GM18868 (cell line): ENCODE data around the gene THAP7.

Experiments
- ATAC-seq: cut with Tn5 transposase; IDR thresholded peaks from one replicate; pipeline ENCODE4 v1.9.1; 2021; ENCODE audit warnings: mild to moderate bottlenecking, moderate library complexity; ENCODE audit not compliant: unreplicated experiment

The THAP7 gene

DNA sequence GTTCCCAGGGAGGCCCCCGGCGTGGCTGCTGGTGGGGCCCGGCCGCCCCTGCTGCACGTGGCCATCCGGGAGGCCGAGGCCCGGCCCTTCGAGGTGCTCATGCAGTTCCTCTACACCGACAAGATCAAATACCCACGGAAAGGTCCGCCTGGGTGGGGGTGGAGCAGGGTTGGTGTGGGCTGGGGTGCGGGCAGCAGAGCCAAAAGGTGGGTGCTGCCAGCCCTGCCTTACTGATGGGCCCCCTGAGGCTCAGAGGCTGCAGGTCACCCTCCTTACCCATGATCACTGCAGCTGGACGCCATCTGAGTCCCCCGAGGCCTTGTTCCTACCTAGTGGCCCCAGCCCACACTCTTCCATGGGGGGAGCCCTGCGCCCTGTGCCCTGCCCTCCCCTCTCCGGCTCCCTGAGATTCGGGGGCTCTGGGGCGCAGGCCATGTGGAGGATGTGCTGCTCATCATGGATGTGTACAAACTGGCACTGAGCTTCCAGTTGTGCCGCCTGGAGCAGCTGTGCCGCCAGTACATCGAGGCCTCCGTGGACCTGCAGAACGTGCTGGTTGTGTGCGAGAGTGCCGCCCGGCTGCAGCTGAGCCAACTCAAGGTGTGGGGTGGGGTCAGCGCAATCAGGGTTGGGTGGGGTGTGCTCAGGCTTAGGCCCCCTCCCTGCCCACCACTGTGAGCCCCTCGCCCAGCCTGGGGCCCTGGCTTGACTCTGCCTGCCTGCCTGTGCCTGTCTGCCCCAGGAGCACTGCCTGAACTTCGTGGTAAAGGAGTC, 7.6 kb downstream of the THAP7 start:
- ATAC-seq = no peak

DNA sequence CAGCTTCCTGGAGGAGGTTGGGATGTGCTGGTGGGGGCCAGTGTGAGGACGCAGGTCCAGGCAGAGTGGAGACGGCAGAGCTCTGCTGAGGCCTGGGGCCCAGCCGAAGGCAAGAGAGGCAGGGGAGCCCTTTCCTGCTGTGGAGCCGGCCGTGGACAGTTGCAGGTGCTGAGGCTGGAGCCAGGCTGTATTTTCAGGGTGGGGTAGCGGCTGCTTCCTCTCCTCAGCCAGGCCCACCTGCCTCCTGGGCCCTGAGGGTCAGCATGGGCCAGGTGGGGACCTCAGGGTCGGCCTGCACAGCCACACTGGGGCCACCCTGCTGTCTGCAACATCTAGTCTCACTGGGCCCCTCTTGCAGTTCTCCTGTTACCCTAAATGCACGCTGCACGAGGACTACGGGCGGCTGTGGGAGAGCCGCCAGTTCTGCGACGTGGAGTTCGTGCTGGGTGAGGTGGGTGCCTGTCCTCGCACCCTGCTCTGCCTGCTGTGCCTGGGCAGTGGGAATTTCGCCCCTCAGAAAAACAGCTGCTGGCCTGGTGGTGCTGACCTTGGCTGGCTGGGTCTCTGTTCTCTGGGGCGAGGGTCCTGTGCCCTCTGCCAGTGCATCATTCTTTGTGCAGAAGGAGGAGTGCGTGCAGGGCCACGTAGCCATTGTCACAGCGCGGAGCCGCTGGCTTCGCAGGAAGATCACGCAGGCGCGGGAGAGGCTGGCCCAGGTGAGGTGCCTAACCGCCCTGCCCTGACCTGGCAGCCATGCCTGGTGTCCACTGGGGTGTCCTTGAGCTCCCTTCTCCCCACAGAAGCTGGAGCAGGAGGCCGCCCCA, 8.4 kb downstream of the THAP7 start:
- ATAC-seq = no peak

DNA sequence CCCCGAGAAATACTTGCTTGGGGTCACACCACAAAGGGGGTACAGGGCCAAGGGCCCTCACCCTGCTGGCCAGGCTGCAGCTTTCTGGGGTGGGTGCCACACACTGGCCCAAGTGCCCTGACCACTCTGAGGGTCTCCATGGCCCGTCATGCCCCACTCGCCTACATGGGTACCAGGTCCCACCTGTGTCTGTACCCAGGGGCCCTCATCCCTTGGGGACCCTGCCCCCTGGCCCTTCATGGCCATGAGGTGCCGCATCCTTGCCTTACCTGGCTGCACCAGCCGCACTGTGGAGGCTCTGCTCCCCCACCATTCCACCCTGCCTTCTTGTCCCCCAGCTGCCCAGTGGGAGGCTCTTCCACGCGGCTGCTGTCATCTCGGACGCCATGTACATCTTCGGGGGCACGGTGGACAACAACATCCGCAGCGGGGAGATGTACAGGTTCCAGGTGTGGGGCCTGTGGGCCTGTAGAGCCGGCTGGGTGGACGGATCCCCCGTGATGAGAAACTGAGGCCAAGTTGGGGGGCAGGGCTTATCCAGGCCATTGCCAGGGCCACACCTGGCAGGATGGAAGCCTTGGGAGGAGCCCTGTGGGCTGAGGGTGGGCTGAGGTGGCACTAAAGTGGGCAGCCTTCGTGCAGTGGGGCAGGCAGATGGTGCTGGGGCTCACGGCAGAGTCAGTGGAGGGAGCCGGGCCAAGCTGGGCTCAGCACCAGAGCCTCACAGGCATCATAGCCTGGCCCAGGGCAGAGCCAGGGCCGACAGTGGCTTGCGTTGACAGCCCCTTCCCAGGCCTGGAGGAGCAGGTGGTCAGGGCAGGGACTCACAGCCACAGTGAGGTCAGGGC, 9.2 kb downstream of the THAP7 start:
- ATAC-seq = no peak

DNA sequence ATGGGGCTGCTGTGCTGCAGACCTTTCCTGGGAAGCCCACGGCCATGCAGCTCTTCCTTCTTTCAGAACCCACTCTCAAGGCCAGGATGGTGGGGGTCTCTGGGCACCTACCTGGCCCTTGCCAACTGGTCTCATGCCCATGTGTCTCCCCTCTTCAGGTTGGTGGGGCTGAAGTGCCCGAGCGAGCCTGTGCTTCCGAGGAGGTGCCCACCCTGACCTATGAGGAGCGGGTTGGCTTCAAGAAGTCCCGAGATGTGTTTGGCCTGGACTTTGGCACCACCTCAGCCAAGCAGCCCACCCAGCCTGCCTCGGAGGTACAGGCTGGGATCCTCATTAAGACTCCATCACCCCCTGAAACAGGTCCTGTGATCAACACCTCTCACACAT, 9.9 kb downstream of the THAP7 start:
- no peak for ATAC-seq

DNA sequence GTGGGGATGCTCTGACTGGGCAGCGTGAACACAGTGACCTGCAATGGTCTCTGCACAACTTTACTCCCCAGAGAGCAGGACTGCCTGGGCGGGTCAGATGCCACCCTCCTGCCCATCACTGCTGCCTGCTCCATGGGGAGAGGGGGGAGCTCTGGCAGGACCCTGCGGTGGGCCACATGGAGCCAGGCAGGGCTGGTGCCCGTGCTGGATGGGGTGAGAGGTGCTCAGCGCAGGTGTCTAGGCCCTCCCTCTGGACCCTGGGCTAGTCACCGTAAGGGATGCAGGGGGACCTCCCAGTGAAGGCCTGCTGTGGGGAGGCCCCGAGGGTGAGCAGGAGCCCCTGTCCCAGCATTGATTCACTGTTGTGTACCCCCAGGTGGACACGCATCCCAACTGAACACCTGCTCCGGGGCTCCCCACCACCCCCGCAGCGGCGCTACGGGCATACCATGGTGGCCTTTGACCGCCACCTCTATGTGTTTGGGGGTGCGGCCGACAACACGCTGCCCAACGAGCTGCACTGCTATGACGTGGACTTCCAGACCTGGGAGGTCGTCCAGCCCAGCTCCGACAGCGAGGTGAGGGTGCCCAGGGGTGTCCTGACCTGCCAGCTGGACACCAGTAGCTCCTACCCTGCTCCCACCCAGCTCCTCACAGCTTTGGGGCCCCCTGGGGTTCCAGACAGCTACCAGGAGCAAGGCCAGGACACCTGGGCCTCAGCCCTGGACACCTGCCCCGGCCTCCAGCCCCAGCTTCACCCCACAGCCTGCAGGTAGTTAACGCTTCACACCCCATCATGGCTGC, 10.5 kb downstream of the THAP7 start:
- no peak for ATAC-seq

DNA sequence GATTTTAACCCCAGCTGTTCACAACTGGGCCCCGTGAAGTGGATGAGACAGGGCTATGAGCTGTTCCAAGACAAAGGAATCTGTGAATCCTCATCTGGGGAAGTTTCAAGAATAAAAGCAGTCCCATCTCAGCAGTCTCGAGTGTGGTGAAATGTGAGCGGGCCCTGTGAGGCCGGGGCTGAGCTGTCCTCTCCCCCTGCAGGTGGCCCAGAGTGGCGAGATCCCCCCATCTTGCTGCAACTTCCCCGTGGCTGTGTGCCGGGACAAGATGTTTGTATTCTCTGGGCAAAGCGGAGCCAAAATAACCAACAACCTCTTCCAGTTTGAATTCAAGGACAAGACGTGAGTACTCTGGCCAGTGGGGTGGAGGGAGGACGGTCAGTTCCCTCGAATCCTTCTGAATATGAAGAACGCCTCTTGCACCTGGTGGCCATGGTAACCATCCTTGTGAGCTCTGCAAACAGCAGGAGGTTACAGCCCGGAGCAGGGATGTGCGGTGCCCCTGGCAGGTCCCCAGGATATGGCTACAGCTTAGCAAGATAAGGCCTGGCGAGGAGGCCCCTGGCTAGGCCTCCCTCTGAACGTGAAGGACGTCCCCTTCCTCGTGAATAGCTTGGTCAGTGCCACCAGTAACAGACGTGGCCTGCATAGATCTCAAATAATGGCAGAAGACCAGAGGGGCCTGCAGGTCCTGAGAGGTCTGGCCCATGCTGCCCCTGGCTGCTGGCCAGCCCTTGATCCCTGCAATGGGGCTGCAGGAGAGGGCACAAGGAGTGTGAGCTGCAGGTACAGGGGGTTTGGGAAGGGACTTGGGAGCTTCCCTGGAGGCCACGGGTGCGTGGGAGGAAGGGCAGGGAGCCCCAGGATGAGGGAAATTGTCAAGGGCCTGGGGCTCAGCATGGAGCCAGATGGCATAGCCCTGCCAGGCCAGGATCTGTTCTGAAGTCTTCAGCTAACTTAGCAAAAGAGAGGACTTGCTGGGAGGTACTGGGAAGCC, 11.4 kb downstream of the THAP7 start:
- no peak for ATAC-seq

DNA sequence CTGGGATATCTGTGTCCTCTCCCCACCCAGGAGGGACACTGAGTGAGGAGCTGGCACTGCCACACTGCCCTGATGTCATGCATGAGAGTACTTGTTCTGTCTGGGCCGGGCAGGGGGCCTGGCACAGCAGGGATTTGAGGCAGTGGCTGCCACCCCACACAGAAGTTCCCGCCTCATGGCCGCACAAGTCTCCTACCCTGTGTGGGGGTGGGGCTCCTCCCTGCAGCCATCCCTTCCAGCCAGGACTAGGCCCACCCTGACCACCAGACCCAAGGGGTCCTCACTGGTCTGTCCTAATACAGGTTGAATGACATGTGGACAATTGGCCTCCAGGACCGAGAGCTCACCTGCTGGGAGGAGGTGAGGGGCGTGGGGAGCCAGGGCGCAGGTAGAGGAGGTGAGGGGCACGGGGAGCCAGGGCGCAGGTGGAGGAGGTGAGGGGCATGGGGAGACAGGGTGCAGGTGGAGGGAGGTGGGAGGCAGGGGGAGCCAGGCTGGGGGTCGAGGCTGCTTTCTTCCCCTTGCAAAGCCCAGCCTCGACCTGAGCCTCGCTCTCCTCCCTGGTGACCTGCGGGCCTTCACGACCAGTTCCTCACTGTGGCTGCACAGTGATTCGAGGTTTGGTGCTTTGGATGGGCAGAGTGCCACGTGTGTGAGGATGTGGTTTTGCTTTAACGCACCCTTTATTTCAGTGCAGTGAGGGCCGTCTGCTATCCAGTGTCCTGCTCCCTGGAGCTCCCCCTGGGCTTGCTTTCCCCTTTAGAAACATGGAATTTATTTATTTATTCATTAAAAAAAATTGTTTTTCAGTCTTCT, 12.4 kb downstream of the THAP7 start:
- ATAC-seq = no peak

DNA sequence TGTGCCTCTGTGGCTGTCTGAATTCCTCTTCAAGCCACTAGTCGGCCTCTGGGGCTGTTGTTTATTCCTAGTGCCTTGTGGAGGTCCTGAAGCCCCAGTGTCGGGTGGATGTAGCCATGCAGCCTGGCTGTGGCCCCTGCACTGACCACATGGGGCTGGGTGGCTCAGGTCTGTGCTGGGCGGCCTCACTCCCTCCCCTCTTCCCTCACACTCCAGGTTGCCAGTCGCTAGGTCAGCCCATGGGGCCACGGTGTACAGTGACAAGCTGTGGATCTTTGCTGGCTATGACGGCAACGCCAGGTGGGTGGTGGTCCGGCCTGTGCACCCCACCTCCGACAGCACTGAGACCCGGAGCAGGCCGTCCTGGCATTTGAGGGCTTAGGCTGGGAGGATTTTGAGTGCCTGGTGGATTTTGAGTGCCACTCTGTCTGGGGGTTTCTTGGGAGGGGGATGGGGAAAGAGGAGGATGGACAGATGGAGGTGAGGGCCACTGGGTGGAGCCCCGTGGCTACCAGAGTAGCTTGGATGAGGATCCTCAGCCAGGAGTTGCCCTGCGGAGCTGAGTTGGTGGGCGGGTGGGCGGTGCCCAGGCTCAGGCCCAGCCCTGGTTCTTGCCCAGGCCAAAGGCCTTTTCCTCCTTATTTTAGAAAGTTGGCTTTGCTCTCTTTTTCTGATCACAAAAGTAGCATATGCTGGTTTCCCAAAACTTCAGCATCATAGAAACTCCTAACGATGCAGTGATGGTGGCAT, 13.2 kb downstream of the THAP7 start:
- no peak for ATAC-seq

DNA sequence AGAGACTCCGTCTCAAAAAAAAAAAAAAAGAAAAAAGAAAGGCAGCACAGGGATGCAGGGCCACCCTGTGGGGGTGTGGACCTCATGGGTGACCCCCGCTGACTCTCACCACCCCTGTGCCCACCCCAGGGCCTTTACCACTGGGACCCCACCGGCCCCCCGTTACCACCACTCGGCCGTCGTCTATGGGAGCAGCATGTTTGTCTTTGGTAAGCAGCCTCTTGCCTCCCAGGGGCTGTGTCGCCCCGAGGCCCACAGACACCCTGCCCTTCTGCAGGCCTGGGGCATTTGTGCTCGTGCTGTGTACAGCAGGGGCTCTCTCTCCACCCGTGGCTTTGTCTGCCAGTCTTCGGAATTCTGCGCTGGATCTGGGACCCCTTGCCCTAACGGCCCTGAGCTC, 14.5 kb downstream of the THAP7 start:
- ATAC-seq = no peak

DNA sequence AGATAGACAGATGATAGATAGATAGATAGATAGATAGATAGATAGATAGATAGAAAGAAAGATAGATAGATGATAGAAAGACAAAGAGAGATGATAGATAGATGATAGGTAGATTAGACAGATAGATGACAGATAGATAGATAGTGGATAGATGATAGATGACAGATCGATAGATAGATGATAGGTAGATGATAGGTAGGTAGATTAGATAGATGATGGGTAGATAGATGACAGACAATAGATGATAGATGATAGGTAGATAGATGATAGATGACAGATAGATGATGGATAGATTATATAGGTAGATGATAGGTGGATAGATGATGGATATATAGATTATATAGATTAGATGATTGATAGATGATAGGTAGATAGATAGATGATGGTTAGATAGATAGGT, 15.6 kb downstream of the THAP7 start:
- ATAC-seq = no peak

DNA sequence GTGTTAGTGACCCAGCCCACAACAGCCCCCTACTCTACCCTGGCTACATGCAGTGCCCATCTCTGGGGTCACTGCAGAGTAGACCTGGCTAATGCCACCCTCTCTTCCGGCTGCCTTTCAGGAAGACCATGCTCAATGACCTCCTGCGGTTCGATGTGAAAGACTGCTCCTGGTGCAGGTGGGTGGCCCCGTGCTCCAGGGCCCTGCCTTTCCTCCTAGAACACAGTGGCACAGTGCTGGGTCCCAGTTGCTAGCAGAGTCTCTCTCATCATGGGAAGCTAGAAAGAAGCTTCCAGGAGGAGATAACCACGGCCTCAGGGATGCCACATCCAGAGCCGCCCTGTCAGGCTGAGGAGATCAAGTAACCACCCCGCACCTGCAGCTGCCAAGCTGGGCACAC, 16.2 kb downstream of the THAP7 start:
- no peak for ATAC-seq

DNA sequence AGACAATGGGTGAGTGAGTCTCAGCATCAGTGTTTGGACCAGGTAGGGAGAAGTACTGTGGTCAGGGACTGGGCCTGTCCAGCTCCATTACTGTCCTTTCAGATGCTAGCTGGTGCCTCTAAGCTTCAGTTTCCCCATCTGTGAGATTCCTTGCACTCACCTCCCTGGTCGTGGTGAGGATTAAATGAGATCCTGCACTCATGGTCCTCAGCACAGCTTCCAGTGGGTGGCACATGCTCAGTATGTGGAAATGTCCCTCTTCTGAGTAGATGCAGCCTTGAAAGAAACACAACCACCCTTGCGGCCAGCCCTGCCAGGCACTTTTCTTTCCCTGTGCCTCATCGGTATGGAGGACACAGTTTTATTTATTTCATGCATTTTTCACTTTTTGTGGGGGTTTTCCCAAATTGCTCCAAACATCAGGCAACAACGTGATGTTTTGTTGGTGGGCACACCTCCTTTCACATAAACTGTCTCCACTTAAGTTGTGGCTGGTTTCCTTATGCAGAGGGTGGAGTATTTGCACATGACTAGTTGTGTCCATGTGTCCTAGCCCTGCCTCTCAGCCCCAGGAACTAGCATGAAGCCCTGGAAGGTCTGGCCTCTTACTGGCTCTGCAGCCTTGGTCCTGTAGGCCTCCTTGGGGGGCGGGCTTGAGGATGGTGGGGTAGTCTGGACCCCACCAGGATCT, 18.7 kb downstream of the THAP7 start:
- ATAC-seq = no peak

DNA sequence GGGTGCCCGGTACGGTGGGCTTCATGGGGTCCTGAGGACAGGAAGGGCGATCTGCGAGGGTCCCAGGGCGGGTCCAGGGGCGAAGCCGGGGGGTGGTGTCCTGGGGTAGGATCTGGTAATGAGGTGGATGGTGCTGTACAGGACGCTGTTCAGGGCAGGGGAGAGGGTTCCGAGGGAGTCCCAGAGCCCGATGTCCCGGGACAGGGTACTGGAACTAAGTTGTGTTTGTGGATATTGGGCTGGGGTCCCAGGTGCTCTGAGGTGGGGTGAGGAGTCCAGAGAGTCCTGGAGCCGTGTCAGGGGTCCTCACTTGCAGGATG, 19.4 kb downstream of the THAP7 start:
- ATAC-seq = peak; percentile 17

DNA sequence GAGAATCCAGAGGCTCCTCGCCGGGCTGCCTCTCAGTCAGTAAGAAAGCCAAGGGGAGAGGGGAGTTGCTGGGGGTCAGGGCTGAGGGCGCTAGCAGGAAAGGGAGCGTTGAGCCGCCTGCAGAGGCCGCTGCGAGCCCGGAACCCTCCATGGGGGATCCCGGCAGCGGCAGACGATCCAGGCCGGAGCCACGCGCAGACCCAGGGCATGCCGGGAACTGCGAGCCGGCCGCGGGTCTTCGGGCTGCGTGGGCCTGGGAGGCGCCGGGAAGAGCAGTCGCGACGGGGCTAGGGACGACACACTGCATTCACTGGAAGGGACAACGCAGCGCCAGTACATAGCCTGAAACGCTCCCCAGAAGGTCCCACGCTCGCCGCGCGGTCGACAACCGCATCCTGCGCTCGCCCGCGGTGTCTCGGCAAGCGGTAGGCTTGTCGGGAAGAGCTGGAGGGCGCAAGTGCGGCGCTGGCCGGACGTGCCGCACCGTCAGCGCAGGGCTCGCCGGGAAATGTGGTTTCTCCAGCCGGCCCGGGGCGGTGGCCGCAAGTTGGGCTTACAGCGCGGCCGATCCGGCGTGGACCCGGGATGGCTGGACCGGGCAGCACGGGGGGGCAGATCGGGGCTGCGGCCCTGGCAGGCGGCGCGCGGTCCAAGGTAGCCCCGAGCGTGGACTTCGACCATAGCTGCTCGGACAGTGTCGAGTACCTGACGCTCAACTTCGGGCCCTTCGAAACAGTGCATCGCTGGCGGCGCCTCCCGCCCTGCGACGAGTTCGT, 19.9 kb downstream of the THAP7 start, which contains the start of gene LZTR1:
TSS of gene LZTR1 (plus strand) at position 511 of the 776 bp plus-strand sequence. CDS start at position 586, 75 bp downstream.
- ATAC-seq = peak; percentile 87

DNA sequence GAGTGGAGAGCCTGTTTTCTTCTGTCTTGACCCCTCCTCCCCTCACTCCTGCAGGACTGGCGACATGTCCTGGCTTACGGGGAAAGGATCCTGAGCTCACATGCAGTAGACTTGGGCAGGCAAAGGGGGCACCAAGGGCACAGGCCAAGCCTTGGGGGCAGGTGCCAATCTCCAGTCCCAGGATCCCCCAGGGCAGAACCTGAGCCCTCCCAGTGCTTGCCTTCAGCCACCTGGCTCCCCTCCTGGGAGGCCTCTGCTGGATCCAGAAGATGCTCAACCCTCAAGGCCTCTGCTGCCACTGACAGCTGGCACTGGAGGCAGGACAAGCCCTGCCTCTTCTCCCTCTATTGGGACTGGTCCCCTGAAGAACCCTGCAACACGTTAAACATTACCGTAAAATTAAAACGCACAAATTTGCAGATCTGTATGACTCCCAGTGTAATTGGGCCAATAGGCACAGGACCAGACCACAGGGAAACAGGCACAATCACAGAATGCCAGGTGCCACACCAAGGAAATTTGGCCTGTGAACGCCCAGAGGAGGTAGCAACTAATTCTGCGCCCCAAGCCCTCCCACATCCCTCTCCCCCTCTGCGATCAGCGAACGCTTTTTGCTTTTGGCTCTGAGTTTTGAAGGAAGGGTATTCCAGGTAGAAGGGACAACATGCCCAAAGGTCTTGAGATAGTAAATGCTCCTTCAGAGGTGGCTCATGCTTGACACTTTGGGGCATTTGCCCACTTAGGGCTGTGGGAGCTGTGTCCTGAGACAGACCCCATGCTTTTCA, 20.8 kb downstream of the THAP7 start:
- ATAC-seq = no peak

DNA sequence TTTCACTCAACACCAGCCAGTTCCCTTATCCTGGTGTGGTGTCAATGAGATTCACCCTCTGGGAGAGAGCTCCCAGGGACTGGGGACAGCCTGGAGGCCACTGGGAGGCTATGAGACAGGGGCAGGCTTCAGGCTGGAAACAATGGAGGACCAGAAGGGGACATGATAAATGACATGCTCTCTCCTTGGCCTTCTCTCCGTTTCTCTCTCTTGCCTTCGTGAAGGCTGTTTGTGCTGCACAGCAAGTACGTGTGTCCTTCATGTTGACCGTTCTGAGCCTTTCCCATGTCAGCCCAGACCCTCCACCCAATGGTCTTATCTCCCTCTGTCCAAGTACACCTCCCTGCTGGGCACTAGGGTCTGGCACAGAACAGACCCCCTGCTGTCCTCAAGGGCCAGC, 21.4 kb downstream of the THAP7 start:
- ATAC-seq = no peak
